Ramos (cell line): ENCODE results near the gene OLFML3.

Experiments
- in situ Hi-C: fragments of 300-500 bp; cut with MboI; formaldehyde crosslinking; loops from one replicate; pipeline ENCODE4 v1.14.3; 2022; ENCODE audit warnings: low sequenced_read_pairs; ENCODE audit not compliant: unreplicated experiment

Gene OLFML3, protein sequence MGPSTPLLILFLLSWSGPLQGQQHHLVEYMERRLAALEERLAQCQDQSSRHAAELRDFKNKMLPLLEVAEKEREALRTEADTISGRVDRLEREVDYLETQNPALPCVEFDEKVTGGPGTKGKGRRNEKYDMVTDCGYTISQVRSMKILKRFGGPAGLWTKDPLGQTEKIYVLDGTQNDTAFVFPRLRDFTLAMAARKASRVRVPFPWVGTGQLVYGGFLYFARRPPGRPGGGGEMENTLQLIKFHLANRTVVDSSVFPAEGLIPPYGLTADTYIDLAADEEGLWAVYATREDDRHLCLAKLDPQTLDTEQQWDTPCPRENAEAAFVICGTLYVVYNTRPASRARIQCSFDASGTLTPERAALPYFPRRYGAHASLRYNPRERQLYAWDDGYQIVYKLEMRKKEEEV

DNA sequence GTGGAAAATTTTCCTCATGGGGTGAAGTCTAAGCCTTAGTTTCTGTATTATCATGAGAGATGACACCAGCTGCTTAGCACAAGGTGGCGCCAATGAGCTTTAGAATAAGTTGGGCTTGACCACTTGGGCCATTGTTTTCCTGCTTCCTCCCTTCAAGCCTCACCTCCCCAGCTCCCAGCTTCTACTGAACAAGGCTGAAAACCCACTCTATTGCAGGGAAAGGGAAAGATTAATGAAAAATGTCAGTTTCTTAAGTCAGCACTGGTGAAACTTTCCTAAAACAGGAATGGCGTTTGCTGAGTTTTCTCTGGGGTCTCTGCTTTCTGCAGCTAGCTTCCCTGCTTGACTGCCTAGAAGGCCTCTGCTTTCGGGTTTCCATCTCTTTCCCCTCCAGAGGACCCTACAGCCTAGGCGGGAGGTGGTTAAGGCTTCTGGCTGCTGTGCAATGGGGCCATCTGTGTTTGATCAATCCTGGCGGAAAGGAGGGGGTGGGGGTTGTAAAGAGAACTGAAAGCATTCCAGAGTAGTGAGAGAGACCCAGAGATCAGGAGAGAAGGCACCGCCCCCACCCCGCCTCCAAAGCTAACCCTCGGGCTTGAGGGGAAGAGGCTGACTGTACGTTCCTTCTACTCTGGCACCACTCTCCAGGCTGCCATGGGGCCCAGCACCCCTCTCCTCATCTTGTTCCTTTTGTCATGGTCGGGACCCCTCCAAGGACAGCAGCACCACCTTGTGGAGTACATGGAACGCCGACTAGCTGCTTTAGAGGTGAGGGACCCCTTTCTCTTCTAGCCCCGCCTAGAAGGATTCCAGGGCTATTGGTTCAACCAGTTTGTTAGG lies at the start of gene OLFML3:
Gene OLFML3 (plus strand): TSS at position 612 of the 840 bp plus-strand sequence. CDS start 43 bp downstream, at position 655.
- in situ Hi-C loops: loop anchor here (25.0 kb wide), 1 partner anchor 583 kb away; no protein-coding TSS in a partner anchor

DNA sequence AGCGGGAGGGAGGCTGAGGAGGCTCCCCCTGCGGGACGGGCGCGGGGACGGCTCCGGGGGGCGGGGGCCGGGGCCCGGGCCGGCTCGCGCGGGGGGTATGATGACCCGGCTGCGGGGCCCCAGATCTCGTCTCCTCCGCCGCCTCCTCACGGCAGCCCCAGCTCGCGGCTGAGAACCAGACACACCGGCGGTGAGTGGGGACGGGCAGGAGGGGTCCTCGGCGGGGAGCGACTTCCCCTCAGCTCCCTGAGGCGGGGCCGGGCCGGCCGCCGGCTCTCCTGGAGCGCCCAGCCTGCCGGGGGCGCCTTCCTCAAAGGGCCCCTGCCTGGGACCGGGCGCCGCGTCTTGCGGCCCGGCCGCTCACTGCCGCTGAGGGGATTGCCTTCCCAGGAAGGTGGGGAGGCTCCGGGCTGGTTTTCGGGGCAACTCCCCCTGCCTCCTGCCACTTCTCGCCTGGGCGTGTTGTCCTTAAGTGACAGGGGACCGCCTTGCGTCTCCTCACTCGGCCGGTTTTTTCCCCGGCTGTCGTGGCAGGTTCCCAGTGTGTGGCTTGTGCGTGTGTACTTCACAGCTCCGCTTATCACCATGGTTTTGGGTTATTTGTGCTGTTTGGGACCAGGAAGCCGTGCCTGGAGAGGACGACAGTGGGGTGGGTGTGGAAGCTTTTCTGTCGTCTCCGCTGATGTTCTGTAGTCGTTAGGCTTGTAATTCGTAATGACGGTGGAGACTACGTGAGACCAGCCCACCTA lies 49.4 kb upstream of the OLFML3 start:
- in situ Hi-C loops: no loop called here

DNA sequence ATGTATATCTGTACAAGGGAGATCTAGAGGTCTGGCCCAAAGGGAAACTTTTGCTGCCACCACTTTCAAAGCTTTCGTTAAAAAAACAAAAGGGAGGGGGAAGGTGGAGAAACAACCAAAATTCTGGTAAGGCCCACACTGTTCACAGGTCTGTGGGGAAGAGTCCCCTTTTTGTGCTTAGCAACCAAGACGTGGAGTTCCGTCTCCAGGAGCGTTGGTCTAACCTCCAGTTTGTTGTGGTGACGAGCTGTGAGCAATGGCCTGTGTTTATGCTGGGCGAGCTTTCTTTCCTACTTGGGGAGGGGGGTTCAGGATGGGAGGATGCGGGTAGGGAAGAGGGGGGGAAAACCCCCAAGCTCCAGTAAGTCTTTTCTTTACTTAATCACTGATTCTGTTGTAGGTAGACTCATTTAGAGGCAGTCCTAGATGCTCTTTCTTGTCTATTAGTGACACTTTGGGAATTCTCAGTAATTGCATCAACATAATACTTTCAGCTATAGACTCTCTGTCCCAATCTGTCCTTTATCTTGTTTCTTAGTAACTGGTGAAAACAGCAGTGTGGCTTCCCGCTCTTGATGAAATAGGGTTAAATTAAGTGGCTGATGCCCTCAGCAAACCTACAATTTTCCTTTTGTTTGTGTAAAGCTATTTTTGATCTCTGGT lies 48.6 kb upstream of the OLFML3 start:
- in situ Hi-C loops: no loop called here

DNA sequence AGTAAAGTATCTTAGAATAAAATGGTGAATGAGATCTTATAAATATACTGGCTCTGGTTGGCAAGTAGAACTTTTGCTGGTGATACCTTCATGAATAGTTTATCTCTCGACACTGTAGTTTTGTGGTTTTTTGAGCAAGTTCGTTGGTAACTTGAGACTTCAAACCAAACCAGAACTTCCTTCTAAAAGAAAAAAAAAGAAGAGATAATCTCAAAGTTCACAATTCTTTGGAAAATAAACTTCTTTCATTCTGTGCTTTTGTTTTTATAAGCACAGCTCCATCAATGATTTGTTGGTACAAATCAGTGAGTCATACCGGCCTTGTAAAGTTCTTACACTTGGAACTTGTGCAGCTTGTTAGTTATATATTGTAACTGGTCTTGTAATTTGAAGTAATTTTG lies 47.8 kb upstream of the OLFML3 start:
- in situ Hi-C loops: no loop called here

DNA sequence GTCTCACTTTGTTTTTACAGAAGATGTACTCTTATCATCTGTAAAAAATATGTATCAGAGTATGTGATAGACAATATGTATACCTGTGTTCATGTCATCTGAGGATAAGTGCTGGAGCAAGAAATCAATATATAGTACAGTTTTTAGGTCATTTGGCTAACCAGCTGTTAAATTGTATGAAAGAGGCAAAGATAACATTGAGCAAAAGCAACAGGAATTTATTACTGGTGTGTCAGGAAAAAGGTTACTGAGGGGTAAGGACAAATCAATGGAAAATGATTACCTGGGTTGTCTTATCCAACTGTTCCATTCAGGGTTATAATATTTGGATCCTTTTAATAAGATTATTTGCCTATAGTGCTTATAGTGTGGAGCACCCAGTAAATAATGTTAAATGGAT lies 45.3 kb upstream of the OLFML3 start:
- in situ Hi-C loops: no loop called here

DNA sequence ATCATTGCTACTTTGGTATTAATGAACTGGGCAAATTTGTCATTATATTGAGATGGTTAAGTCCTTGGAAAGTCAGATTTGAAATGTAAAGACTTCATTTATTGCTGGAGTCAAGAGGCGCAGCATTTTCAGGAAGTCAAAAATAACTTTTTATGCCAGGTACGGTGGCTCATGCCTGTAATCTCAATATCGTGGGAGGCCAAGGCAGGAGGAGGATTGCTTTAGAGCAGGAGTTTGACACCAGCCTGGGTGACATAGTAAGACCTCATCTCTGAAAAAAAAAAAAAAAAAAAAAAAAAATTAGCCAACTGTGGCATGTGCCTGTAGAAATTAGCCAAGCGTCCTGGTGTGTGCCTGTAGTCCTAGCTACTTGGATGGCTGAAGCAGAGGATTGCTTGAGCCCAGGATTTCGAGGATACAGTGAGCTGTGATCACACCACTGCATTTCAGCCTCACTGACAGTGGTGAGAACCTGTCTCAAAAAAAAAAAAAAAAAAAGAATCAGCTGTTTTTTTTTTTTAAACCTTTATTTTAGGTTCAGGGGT lies 44.7 kb upstream of the OLFML3 start:
- in situ Hi-C loops: no loop called here

DNA sequence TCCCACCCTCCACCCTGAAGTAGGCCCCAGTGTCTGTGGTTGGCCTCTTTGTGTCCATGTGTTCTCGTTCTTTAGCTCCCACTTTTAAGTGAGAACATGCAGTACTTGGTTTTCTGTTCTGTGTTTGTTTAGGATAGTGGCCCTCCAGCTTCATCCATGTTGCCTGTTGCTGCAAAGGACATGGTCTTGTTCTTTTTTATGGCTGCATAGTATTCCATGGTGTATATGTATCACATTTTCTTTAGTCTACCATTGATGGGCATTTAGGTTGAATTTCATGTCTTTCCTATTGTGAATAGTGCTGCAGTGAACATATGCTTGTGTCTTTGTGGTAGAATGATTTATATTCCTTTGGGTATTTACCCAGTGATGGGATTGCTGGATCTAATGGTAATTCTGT lies 44.1 kb upstream of the OLFML3 start:
- in situ Hi-C loops: no loop called here

DNA sequence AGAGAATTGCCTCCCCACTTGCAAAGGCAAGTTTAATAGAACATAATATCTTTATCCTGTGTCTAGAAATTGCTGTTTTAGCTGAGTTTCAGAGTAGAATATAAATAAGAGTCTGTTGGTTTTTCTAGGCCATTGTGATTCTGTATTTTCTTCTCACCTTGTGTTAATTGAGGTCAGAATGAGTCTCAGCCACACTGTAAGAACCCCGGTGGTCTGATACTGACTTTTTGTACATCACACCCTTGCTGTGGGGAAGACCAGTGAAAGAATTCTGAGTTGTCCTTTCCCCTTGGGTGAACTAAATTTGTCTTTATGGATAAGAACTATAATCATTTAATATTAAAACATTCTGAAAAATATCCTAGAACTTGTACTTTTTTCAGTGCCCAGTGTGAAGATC lies 43.3 kb upstream of the OLFML3 start:
- in situ Hi-C loops: no loop called here

DNA sequence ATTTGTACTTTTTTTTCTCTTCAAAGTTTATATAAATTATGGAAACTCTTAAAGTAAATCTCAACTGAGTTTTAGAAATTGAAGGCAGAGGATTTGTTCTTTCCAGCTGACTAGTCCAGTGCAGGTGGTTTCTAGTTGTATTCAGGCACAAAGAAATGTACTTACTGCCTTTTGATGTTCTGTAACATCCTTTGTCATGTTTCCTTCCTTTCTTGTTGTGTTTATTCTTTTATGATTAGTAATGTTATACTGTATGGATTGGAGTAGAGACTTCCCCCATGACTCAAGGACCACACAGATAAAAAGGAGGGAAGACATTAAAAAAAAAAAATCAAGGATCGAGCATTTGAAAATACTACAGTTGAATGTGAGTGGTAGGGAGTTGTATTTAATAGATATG lies 42.1 kb upstream of the OLFML3 start:
- in situ Hi-C loops: no loop called here

DNA sequence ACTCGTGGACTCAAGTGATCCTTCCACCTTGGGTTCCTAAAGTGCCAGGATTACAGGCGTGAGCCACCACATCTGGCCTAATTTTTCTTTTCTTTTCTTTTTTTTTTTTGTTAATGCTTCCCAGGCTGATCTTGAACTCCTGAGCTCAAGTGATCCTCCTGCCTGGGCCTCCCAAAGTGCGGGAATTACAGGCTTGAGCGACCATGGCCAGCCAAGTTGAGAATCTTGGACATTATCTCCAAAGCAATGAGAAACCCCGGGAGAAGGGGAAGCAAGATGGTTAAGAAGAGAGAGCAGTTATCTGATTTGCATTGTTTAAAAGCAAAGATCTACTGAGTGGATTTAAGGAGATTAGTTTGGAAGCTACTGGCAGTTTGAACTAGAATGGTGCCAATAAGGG lies 41.1 kb upstream of the OLFML3 start:
- in situ Hi-C loops: no loop called here

DNA sequence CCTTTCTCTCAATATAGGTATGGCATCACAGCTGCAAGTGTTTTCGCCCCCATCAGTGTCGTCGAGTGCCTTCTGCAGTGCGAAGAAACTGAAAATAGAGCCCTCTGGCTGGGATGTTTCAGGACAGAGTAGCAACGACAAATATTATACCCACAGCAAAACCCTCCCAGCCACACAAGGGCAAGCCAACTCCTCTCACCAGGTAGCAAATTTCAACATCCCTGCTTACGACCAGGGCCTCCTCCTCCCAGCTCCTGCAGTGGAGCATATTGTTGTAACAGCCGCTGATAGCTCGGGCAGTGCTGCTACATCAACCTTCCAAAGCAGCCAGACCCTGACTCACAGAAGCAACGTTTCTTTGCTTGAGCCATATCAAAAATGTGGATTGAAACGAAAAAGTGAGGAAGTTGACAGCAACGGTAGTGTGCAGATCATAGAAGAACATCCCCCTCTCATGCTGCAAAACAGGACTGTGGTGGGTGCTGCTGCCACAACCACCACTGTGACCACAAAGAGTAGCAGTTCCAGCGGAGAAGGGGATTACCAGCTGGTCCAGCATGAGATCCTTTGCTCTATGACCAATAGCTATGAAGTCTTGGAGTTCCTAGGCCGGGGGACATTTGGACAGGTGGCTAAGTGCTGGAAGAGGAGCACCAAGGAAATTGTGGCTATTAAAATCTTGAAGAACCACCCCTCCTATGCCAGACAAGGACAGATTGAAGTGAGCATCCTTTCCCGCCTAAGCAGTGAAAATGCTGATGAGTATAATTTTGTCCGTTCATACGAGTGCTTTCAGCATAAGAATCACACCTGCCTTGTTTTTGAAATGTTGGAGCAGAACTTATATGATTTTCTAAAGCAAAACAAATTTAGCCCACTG lies 38.7 kb upstream of the OLFML3 start:
- in situ Hi-C loops: no loop called here

DNA sequence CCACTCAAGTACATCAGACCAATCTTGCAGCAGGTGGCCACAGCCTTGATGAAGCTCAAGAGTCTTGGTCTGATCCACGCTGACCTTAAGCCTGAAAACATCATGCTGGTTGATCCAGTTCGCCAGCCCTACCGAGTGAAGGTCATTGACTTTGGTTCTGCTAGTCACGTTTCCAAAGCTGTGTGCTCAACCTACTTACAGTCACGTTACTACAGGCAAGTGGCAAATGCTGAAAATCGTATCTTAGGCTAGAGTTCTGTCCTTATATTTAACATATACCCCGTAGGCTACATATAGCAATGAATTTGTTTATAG lies 38.1 kb upstream of the OLFML3 start:
- in situ Hi-C loops: no loop called here

DNA sequence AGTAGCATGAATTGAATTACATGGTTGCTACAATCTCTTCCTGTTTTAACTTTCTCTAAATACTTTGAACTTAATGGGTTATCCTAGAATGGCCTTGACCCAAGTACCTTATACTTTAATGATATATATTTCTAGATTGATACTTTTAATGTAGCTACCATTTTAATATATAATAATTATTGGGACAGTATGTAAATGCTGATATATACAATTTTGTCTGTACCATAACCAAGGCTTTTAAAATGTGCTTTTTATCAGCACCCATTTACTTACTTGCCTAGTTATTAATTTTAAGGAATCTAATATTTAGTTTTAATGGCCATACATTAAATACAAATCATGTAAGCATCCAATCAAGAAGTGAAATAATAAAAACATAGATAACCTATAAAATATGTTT lies 36.7 kb upstream of the OLFML3 start:
- in situ Hi-C loops: no loop called here

DNA sequence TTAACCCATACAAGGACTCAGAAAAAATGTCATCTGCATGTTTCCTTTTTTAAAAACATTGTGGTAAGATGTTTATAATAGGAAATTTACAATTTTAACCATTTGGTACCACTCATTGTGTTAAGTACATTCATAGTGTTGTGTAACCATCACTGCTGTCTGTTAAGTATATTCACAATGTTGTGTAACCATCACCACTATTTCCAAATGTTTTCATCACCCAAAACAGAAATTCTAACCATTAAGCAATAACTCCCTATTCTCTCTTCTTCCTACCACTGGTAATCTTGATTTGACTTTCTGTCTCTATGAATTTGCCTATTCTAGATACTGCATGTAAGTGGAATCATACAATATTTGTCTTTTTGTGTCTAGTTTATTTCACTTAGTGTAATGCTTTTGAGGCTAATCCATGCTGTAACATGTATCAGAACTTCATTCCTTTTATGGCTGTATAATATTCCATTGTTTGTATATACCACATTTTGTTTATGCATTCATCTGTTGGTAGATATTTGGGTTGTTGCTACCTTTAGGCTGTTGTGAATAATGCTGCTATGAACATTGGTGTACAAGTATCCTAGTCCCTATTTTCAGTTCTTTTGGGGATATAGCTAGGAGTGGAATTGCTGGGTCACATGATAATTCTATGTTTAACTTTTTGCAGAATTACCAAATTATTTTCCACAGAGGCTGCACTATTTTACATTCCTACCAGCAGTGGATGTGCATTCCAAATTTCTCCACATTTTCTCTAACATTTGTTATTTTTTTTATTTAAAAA lies 36.1 kb upstream of the OLFML3 start:
- in situ Hi-C loops: no loop called here

DNA sequence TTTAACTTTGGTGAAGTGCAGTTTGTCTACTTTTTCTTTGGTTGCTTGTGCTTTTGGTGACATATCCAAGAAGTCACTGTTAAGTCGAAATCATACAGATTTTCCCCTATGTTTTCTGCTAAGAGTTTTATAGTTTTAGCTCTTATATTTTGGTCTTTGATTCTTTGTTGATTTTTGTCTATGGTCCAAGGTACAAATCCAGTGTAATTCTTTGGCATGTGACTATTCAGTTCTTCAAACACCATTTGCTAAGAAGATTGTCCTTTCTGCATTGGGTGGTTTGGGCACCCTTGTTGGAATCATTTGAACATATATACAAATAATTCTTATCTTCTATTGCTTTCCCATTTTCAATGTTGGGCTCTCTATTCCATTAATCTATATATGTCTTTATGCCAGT lies 33.9 kb upstream of the OLFML3 start:
- in situ Hi-C loops: no loop called here

DNA sequence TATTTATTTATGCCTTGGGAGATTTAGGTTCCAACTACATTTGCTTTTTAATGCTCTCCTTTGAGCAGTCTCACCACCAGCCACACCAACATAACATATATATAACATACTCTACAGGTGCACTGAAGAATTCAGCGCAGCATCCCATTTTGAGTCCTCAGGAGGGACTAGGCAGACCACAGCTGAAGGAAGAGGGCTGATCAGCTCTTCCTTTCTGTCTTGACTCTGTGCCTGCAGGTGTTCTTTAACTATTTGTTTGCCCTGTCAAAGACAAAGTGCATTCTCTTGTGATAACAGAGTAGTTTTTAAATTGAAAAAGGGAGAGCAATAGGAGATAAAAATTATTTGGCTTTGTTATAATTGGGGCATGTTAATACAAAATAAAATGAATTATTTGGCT lies 33.2 kb upstream of the OLFML3 start:
- in situ Hi-C loops: no loop called here

DNA sequence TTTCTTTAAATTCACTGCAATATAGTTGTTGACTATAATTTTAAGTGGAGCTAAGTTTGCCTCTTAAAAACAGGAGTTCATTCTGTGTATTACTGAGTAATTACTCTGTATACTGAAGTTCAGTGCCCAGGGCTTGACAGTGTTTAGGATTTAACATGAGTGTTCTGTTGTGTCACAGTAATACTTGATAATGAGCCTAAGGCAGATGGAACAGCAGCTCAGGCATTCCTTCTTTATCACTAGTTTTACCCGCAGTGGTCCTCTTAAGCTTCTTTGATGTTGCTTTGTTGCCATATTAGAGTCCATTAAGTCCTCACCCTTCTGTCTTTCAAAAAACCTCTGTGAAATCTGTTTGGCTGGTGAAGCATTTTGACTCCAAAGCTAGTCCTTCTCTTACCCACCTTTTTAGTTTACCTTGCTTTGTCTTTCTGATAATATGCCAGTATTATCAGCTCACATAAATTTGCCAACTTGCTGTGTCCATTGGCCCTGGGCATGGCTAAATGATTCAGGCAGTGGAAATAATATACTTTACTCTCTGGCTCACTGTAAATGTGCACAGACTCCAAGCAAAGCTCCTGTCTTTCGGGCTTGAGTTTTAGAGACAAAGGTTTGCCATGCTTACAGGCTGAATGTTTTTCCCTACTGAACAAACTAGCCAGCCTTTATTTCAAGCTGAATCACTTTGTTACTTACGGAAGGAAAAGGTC lies 32.4 kb upstream of the OLFML3 start:
- in situ Hi-C loops: no loop called here
